Measurements from ENCODE around the gene PAQR7.
A peak's percentile ranks its signal among the peaks of the same experiment; 100 is the strongest.

The PAQR7 gene

GRCh38 chr1:25820247-25821111 is 55.0 kb downstream of the PAQR7 start:
- TF ChIP-seq CTCF (IDR thresholded peaks at IDR 0.05; ENCODE audit: insufficient read depth, low read depth, low read length, missing control alignments) = no peak
- DNase-seq (ENCODE audit: low read depth) = peak; percentile 85
- peak overlapping the region; percentile 94 for H3K4me3 ChIP-seq (ENCODE audit: low read depth, low read length)

- peak within 1 kb of the TSS; percentile 94 for H3K4me3 ChIP-seq (ENCODE audit: low read depth, low read length)
- peak; percentile 92 for DNase-seq (ENCODE audit: low read depth)
- TF ChIP-seq CTCF (IDR thresholded peaks at IDR 0.05; ENCODE audit: insufficient read depth, low read depth, low read length, missing control alignments) = no peak
Observed at GRCh38 chr1:25819491-25820246, 55.8 kb downstream of the PAQR7 start, which contains the start of gene MTFR1L. MTFR1L (plus strand) TSS chr1:25819954; CDS start chr1:25823105, 3,151 bp downstream.

- no peak for TF ChIP-seq CTCF (IDR thresholded peaks at IDR 0.05; ENCODE audit: insufficient read depth, low read depth, low read length, missing control alignments)
- no peak for DNase-seq (ENCODE audit: low read depth)
- H3K4me3 ChIP-seq (ENCODE audit: low read depth, low read length) = no peak overlapping the region
Observed at GRCh38 chr1:25818569-25818968, 56.9 kb downstream of the PAQR7 start.

- no peak overlapping the region for H3K4me3 ChIP-seq (ENCODE audit: low read depth, low read length)
- no peak for DNase-seq (ENCODE audit: low read depth)
- TF ChIP-seq CTCF (IDR thresholded peaks at IDR 0.05; ENCODE audit: insufficient read depth, low read depth, low read length, missing control alignments) = no peak
Observed at GRCh38 chr1:25817840-25818501, 57.5 kb downstream of the PAQR7 start.

- DNase-seq (ENCODE audit: low read depth) = no peak
Observed at GRCh38 chr1:25816112-25816718, 59.3 kb downstream of the PAQR7 start.

More at GRCh38 chr1:25816112-25816718, 59.3 kb downstream of the PAQR7 start:
- H3K4me3 ChIP-seq (ENCODE audit: low read depth, low read length) = no peak overlapping the region
- no peak for TF ChIP-seq CTCF (IDR thresholded peaks at IDR 0.05; ENCODE audit: insufficient read depth, low read depth, low read length, missing control alignments)

Measured in GM12865 (cell line).